Left cardiac atrium (tissue), 4 donors: ENCODE results near the gene VSTM4. TPM values are rescaled to one million over a fixed set of nuclear protein-coding genes. Genes with fewer than 3 reads are reported as not detected.

Source experiments
- ATAC-seq, 2 donors: fragments of 200-7000 bp; cut with Tn5 transposase; one replicate each; pipeline ENCODE4 v1.9.1; 2020; ENCODE audit warnings: mild to moderate bottlenecking in 2 of 2, moderate library complexity in 2 of 2
- DNase-seq: peaks from one replicate; pipeline ENCODE4 v3.0.0-alpha.2; 2020
- intact Hi-C, 2 donors: fragments of 100-400 bp; cut with DNase I; formaldehyde crosslinking; loops; one replicate each; pipeline versions ENCODE4 v1.14.1 to v1.15.1; 2022 to 2023
- total RNA-seq, 2 donors: library from RNA; stranded (reverse); fragmentation: NEBNext Ultra II Directional; extraction: Animal tissue kit (Norgen Biotek cat#: 25700); gene quantifications; one replicate each; pipeline ENCODE4 v1.2.1, GENCODE V29; 2021
- donor health status: DM: no; HTN: yes; CAD: no.
- donor health status: DM: no; HTN: yes; CAD: no; lungs with severe emphysema.
- donor health status: DM: yes; HTN: yes; CAD: no.
- donor health status: Dilated cardiomyopathy.

Gene VSTM4
- total RNA-seq, 2 donors from 2014 or later: 17.2 to 21.0 TPM

- DNase-seq: no peak
- intact Hi-C loops: no loop called here
- peak; percentile 60 to 76 for ATAC-seq
These were observed 35.3 kb downstream of the VSTM4 start for GRCh38 chr10:49080071-49080470.

- ATAC-seq (no peak), DNase-seq (no peak)
- intact Hi-C loops: no loop called here
These were observed 35.8 kb downstream of the VSTM4 start for GRCh38 chr10:49079499-49079898.

- no peak for ATAC-seq
- DNase-seq: no peak
- intact Hi-C loops: no loop called here
These were observed 36.2 kb downstream of the VSTM4 start for GRCh38 chr10:49079072-49079471.

- ATAC-seq (no peak), DNase-seq (no peak)
- intact Hi-C loops: no loop called here
These were observed 36.9 kb downstream of the VSTM4 start for GRCh38 chr10:49078433-49078832.

- DNase-seq (no peak), ATAC-seq (no peak)
- intact Hi-C loops: no loop called here
These were observed 38.4 kb downstream of the VSTM4 start for GRCh38 chr10:49076741-49077521.

GRCh38 chr10:49076319-49076718 is 39.0 kb downstream of the VSTM4 start:
- no peak for ATAC-seq
- intact Hi-C loops: no loop called here

GRCh38 chr10:49075743-49076142 is 39.6 kb downstream of the VSTM4 start:
- DNase-seq (no peak), ATAC-seq (no peak)
- intact Hi-C loops: no loop called here

More at GRCh38 chr10:49076319-49076718, 39.0 kb downstream of the VSTM4 start:
- DNase-seq: no peak

- no peak for DNase-seq
- intact Hi-C loops: no loop called here
- no peak for ATAC-seq
These were observed 40.3 kb downstream of the VSTM4 start for GRCh38 chr10:49074836-49075682.

GRCh38 chr10:49072166-49072885 is 43.0 kb downstream of the VSTM4 start:
- no peak for DNase-seq
- no peak for ATAC-seq
- intact Hi-C loops: no loop called here

- DNase-seq (no peak), ATAC-seq (peak; percentile 17 to 69)
- intact Hi-C loops: no loop called here
These were observed 44.1 kb downstream of the VSTM4 start for GRCh38 chr10:49071160-49071761.

GRCh38 chr10:49070701-49071100 is 44.6 kb downstream of the VSTM4 start:
- intact Hi-C loops: no loop called here
- DNase-seq (no peak), ATAC-seq (no peak)

- DNase-seq (no peak), ATAC-seq (peak; percentile 21 to 36)
These were observed 46.6 kb downstream of the VSTM4 start for GRCh38 chr10:49068672-49069217.

GRCh38 chr10:49068209-49068608 is 47.1 kb downstream of the VSTM4 start:
- ATAC-seq: no peak

More at GRCh38 chr10:49068672-49069217, 46.6 kb downstream of the VSTM4 start:
- intact Hi-C loops: no loop called here

GRCh38 chr10:49066944-49067730 is 48.2 kb downstream of the VSTM4 start:
- ATAC-seq: no peak
- intact Hi-C loops: no loop called here
- no peak for DNase-seq

More at GRCh38 chr10:49068209-49068608, 47.1 kb downstream of the VSTM4 start:
- intact Hi-C loops: no loop called here
- DNase-seq: no peak

GRCh38 chr10:49062229-49062628 is 53.1 kb downstream of the VSTM4 start:
- intact Hi-C loops: no loop called here
- DNase-seq (no peak), ATAC-seq (no peak)

GRCh38 chr10:49061667-49062066 is 53.7 kb downstream of the VSTM4 start:
- intact Hi-C loops: no loop called here
- DNase-seq (no peak), ATAC-seq (no peak)

GRCh38 chr10:49058463-49059255 is 56.7 kb downstream of the VSTM4 start:
- ATAC-seq (peak; percentile 54 to 68), DNase-seq (peak; percentile 50)
- intact Hi-C loops: no loop called here
